Measurements from ENCODE around the gene DDX52. TPM values are rescaled to one million over a fixed set of nuclear protein-coding genes. Genes with fewer than 3 reads are reported as not detected.
"Not testable (repeated sequence)": the region's sequence is repeated elsewhere in the genome, so short reads cannot be mapped to it uniquely, and the experiment has no call there.

DDX52 gene
- total and polyA plus RNA-seq, 9 donors, result 8.8 to 20.3 (median 19.2) TPM

DNA sequence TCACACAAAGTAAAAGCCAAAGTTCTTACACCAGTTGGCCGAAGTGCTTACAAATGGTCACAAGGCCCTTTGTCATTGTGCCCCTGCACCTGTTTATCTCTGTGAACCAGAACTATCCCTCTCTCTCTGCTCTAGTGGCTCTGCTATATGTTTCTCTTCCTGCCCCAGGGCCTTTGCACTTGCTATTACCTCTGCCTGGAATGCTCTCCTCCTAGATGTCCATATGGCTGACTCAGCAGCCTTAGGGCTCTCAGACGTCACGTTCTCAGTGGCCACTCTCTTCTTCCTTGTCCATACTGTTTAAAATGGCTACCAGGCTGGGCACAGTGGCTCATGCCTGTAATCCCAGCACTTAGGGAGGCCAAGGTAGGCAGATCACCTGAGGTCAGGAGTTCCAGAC, 38.8 kb upstream of the DDX52 start:
- H3K4me3 ChIP-seq, result no peak overlapping the region
- H3K27me3 ChIP-seq, result no peaks in the 10 kb centered on the region
- H3K9me3 ChIP-seq, result no peaks in the 10 kb centered on the region
- DNase-seq, result no peak
- intact Hi-C loops (cut with DNase I), result no loop called here
- 81 to 89% (median 86%) methylated on average over 3 of the region's 3 CpGs for WGBS, 3 donors
- H3K36me3 ChIP-seq, result no peaks in the 10 kb centered on the region
- H3K27ac ChIP-seq, result no peak overlapping the region
- TF ChIP-seq CTCF (IDR thresholded peaks at IDR 0.05), result no peak
- H3K4me1 ChIP-seq (ENCODE audit: insufficient read depth), result no peaks in the 10 kb centered on the region

DNA sequence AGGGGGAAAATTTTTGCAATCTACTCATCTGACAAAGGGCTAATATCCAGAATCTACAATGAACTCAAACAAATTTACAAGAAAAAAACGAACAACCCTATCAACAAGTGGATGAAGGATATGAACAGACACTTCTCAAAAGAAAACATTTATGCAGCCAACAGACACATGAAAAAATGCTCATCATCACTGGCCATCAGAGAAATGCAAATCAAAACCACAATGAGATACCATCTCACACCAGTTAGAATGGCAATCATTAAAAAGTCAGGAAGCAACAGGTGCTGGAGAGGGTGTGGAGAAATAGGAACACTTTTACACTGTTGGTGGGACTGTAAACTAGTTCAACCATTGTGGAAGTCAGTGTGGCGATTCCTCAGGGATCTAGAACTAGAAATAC, 36.7 kb upstream of the DDX52 start:
- H3K27me3 ChIP-seq; H3K27ac ChIP-seq; intact Hi-C loops (cut with DNase I); H3K4me1 ChIP-seq (ENCODE audit: insufficient read depth); H3K36me3 ChIP-seq; H3K9me3 ChIP-seq; DNase-seq; H3K4me3 ChIP-seq: not testable (repeated sequence)
- WGBS, 3 donors, result 78 to 92% (median 90%) methylated on average over 1 to 2 of the region's 2 CpGs

- TF ChIP-seq POLR2A (IDR thresholded peaks at IDR 0.05) (no peak), EP300 (IDR thresholded peaks at IDR 0.05) (no peak), CTCF (IDR thresholded peaks at IDR 0.05) (no peak)
- H3K36me3 ChIP-seq, result no peaks in the 10 kb centered on the region
- WGBS, 3 donors, result 83 to 85% (median 85%) methylated on average over 1 of the region's 1 CpG
- H3K4me1 ChIP-seq (ENCODE audit: insufficient read depth), result no peaks in the 10 kb centered on the region
- no peak overlapping the region for H3K27ac ChIP-seq
- intact Hi-C loops (cut with DNase I), result no loop called here
- no peak for DNase-seq
- no peaks in the 10 kb centered on the region for H3K27me3 ChIP-seq
- H3K4me3 ChIP-seq, result no peak overlapping the region
- H3K9me3 ChIP-seq, result no peaks in the 10 kb centered on the region
Measured at GRCh38 chr17:37678036-37678435, 34.8 kb upstream of the DDX52 start.

DNA sequence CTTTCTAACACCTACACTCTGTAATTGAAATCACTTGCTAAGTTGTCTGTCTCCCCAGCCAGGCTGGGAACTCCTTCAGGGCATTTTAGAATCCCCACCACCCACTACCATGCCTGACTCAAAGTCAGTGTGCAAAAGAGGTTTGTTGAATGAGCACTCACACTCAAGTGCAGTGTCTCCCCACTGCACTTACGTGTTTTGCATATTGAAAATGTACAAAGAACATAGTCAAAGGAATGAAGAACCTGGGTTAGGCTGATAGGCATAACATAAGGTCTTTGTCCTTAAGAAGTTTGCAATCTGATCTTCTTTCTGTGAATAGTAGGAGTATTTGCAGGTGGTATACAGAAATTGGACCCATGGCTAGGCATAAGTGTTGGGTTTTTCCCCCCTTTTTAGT, 33.8 kb upstream of the DDX52 start:
- TF ChIP-seq POLR2A (IDR thresholded peaks at IDR 0.05) (no peak), EP300 (IDR thresholded peaks at IDR 0.05) (no peak), CTCF (IDR thresholded peaks at IDR 0.05) (no peak)
- no peaks in the 10 kb centered on the region for H3K36me3 ChIP-seq
- H3K9me3 ChIP-seq, result no peaks in the 10 kb centered on the region
- H3K4me3 ChIP-seq, result no peak overlapping the region
- DNase-seq, result no peak
- WGBS, 3 donors, result 62 to 83% (median 80%) methylated on average over 1 of the region's 1 CpG
- H3K4me1 ChIP-seq (ENCODE audit: insufficient read depth), result no peaks in the 10 kb centered on the region
- no peaks in the 10 kb centered on the region for H3K27me3 ChIP-seq
- H3K27ac ChIP-seq, result no peak overlapping the region
- intact Hi-C loops (cut with DNase I), result no loop called here

DNA sequence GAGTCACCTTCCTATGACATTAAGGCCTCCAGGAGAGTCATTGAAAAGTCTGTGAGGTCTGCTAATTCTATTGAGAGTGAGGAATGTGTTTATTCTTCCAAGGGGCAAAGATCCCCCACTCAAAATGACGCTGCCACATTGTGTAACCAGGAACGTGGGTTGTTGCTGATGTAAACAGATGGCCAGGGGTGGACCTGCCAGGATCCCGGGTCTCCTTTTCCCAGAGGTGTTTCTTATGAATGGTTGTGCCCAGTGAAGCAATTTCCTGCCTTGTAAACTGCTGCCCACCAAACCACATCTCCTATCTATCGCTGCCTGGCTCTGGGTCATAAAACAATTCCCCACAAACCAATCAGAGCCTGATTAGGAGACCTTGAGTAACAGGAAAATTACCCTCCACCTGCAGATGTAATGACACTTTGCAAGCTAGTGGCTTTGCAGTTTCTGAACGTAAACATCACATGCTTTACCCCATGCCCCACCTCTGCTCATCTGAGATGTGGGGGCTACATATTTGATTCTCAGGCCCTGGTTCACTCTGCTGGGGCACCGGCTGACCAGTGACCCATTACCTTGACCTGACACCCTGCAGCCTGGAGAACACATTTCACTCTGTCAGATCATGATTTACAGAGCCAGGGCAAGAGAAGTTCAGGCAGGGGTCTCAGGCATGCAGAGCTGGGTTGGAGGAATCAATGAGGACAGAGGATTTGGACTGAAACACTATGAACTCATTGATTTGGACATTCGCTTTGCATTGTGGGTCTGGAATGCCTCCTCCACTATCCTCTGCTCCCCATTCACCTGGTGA, 33.1 kb upstream of the DDX52 start:
- Histone ChIP-seq H3K27ac (no peak overlapping the region), H3K27me3 (no peaks in the 10 kb centered on the region), H3K4me3 (no peak overlapping the region), H3K4me1 (ENCODE audit: insufficient read depth) (no peaks in the 10 kb centered on the region), H3K36me3 (no peaks in the 10 kb centered on the region), H3K9me3 (no peaks in the 10 kb centered on the region)
- TF ChIP-seq CTCF (IDR thresholded peaks at IDR 0.05), result no peak
- TF ChIP-seq EP300 (IDR thresholded peaks at IDR 0.05), result no peak
- TF ChIP-seq POLR2A (IDR thresholded peaks at IDR 0.05), result no peak
- intact Hi-C loops (cut with DNase I), result no loop called here
- DNase-seq, result no peak
- 5 to 17% (median 14%) methylated on average over 7 of the region's 7 CpGs for WGBS, 3 donors
